GM23248 (cell line): ENCODE measurements around the gene CD58.

Experiments
- EZH2 ChIP-seq: fragments of 200-600 bp; sonication (generic); IDR thresholded peaks from 2 replicates; pipeline ENCODE4 v1.6.1; 2018; ENCODE audit warnings: antibody characterized with exemption, mild to moderate bottlenecking; ENCODE audit not compliant: insufficient read depth, poor library complexity, severe bottlenecking
- EZH2phosphoT487 ChIP-seq: fragments of 200-600 bp; sonication (generic); IDR thresholded peaks from 2 replicates; pipeline ENCODE4 v1.6.1; 2018; ENCODE audit warnings: antibody characterized with exemption, moderate library complexity, mild to moderate bottlenecking, low read depth; ENCODE audit not compliant: insufficient read depth

DNA sequence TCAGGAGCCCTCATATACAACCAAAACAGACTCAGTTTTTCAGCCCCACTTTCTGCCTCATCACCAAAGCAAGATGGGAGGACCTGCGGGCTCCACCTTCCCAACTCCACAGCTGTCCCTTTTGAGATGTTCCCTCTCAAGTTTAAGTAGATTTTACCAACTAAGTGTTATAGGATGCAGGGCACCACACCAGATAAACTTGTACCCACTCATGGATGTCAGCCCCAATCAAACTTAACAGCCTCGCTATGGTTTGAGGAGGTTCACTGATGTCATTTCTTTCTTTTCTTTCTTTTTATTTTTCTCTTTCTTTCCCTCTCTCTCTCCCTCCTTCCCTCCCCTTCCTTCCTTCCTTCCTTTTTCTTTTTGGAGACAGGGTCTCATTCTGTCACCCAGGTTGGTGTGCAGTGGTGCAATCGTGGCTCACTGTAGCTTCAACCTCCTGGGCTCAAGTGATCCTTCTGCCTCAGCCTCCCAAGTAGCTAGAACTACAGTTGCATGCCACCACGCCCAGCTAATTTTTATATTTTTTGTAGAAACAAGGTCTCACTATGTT, 13.4 kb downstream of the CD58 start:
- TF ChIP-seq EZH2: no peak
- no peak for TF ChIP-seq EZH2phosphoT487
